Vagina (tissue), 2 donors: ENCODE data around the gene SPATA21.

Experiments used
- CTCF ChIP-seq, 3 experiments: fragments of 450-650 bp in 2 of 3; fragments of 200-600 bp in 1 of 3; sonication (generic) in 1 of 3; IDR thresholded peaks; one replicate each; pipeline ENCODE4 v1.5.1; 2017 to 2019; ENCODE audit warnings: antibody characterized with exemption in 3 of 3, mild to moderate bottlenecking in 2 of 3, moderate library complexity in 2 of 3
- POLR2A ChIP-seq, 2 donors: fragments of 450-650 bp; IDR thresholded peaks; one replicate each; pipeline ENCODE4 v1.6.1; 2017; ENCODE audit warnings: antibody characterized with exemption in 2 of 2, mild to moderate bottlenecking in 2 of 2, moderate library complexity in 2 of 2

GRCh38 chr1:16409536-16410152, 27.6 kb downstream of the SPATA21 start:
- no peak for TF ChIP-seq POLR2A (IDR thresholded peaks at IDR 0.05)
- no peak for TF ChIP-seq CTCF (IDR thresholded peaks at IDR 0.05)
